Suppressor macrophage treated with lipopolysaccharide for 4 hours (primary cell): ENCODE data around the gene GDPD4.
"Not testable (repeated sequence)": the region's sequence is repeated elsewhere in the genome, so short reads cannot be mapped to it uniquely, and the experiment has no call there.

Source experiments
- DNase-seq: peaks from one replicate; pipeline ENCODE4 v3.0.0-alpha.2; 2020

Gene GDPD4, protein sequence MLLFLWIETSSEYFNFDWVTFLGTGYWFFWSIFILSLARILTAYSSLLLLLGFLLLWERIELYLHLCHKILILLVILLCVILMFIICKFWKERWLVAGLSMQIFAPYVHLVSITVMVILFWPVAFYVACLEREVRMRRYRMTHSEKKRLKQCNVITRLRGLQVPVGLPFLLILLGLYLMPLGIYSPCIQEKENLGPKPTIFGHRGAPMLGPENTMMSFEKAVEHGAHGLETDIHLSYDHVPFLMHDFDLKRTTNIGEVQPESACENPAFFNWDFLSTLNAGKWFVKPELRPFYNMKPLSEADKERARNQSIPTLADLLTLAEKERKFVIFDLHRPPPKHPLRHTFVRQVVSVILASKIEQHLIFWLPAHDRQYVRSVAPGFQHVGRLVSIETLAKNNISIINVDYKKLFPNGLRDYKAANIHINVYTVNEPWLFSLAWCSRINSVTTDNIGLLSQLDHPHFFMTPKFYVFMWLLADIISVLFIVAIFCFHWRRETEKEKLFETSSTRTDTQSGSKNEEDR

DNA sequence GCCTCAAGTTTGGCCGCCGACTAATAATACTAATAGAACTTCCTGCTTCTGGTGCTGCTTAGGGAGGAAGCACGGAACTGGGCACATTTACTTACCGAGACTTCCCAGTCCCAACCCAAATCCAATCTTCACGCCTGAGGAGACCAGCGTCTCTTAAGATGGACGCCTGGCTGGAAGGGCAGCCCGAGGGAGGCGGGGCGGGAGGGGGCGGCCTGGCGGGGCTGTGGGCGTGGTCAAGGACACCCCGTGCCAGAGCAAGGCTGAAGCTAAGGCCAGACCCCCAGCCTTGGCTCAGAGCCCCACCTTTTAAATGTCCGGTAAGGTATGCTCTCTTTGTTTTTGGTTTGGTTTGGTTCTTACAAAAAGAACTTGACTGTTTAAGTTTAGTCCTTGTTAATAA, at the start of gene GDPD4:
Gene GDPD4, minus strand, starts transcription at position 177 of the 400 bp plus-strand sequence. CDS start 16,549 bp downstream, outside the sequence.
- no peak for DNase-seq

DNA sequence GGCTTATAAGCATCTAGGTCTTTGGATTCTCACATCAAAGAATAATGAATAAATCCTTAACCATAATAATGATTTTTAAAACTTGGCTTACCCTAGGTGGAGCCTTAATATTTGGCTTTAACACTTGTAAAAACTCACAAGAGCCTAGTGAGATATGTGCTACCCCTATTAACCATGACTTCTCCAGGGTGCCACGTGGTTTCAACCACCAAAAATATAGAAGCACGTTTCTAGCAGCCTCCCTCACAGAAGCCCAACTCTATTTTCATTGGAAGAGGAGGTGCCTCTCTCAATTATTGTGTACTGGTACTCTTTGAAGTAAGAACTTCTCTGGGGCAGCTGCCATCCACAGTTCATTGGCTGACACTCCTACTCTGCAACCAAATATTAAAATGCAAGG, 46.5 kb upstream of the GDPD4 start:
- no peak for DNase-seq

DNA sequence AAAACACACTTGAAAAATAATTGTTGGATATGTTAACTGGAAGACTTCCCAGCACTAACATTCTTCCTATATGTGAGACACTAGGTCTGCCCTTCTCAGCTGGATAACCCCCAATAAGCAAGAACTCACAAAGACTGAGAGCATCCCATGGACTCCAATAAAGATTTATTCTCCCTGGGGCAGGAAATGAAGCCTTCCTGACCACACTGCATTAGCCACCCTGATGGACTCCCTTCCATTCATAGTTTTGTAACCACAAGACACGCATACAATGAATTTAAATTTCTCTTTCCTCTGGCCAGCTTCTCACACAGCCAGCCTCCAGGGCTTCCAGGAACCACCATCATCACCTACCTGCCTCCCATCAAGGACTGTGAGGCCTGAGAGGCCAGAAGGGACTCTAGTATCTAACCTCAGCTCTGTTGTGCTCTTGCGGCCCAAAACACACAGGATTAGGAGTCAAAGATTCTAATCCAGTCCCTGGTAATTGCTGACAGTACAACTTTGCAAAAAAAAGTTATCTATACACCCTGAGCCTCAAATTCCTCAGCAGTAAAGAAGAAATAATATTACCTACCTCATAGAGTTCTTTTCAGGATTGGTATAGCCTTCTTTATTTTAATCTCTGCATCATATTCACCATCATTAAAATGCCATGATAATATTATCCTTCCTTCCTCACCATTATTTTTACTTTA, 45.6 kb upstream of the GDPD4 start:
- no peak for DNase-seq

DNA sequence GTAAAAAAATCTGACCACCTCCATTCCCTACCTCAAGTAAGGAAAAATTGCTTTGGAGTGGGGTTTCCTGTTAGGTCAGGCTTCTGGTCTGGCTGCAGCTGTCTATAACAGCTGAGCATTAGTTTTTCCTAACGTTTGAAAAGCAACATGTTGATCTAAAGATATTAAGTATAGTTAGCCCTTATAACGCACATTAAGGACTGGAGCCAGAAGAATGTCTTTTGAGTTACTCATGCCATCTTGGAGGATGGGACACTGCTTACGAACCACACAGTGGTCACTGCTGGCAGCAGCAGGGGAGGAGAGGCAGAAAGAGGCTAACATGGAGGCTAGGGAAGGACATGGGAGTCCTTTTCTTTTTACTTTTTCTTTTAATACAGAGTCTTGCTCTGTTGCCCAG, 44.1 kb upstream of the GDPD4 start:
- no peak for DNase-seq

DNA sequence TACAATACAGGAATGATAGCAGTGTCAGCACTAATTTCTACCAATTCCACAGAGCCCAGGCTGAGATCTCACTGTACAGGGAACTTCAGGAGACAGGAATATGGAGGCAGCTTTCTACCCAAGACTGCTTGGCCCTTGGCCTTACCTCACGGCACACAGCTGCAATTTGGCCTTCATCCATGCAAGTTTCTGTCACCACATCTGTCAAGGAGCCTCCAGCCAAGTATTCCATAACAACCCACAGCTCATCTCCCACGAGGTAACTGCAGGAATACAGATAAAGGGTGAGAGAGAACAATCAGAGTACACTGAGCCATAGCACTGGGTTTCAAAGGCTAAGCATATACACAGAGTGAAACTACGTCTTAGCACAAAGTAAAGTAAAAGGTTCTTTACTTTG, 39.0 kb upstream of the GDPD4 start:
- no peak for DNase-seq

DNA sequence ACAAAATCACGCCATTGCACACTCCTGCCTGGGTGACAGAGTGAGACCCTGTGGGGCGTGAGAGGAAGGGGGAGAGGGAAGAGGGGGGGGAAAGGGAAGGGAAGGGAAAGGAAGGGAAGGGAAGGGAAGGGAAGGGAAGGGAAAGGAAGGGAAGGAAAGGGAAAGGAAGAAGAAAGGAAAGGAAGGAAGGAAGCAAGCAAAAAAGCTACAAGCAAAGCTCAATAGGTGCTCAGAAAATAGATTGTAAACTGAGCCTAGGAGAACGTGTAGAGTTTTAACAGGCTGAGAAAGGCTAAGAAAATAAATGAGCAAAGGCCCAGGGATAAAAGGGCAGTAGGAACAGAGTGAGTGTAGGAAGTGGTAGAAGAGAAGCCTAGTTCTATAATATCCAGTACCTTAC, 30.8 kb upstream of the GDPD4 start:
- no peak for DNase-seq

DNA sequence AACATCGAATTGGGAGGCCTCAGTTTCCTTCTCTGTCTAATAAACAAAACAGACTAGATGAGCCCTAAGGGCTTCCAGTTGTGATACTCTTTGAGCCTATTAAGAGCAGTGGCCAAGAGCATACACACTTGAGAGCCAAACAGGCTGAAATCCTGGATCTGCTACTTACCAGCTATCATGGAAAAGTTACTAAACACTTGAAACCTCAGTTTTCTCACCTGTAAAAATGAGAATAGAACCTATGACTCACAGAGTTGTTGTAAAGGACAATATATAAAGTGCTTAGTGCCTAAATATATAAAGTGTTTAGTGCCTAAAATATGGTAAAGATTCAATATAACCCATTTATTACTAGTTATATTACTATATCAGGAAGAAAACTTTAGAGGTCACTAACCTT, 23.7 kb upstream of the GDPD4 start:
- DNase-seq: no peak

DNA sequence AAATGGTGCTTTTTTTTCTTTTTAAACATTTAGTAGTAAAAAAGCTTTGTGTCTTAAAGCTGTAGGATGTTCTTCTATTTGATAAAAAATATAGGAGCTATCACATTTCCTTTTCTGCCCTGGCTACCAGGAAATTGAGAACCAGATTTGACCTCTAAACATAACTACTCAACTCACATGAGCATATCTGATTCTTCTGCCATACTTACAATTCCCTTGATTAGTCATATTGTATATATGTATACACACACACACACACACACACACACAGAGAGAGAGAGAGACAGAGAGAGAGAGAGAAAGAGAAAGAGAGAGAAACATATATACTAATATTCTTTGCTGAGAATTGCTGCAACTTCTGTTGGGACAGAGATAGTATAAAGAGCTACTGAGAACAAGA, 23.0 kb upstream of the GDPD4 start:
- no peak for DNase-seq

DNA sequence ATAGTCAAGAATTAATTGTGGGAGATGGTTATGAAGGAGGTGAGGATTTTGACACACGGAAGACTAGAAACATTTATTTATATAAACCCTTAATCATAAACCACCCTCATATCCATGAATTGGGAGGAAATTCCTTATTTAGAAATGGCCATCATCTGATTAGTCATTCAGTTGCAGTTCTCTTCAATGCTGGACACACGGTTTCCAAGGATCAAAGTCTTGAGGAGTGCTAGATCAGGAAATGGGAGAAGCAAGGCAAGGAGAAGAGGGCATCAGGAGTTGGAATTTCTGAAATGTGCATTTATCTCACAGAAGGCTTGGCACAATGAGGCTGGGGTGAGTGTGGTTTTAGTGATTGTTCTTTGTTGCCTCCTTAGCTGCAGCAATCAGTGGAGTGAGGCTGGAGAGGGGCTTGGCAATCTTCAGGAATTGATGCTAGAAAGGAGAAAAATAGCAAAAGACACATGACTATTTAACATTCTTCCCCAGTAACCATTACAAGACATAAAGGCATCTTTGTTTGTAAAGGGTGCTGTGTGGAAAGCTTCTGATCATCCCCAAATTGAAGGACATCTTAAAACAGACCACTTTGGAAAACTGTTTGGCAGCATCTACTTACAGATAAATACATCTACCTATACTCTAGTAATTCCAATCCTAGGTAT, 21.6 kb upstream of the GDPD4 start:
- DNase-seq: no peak

DNA sequence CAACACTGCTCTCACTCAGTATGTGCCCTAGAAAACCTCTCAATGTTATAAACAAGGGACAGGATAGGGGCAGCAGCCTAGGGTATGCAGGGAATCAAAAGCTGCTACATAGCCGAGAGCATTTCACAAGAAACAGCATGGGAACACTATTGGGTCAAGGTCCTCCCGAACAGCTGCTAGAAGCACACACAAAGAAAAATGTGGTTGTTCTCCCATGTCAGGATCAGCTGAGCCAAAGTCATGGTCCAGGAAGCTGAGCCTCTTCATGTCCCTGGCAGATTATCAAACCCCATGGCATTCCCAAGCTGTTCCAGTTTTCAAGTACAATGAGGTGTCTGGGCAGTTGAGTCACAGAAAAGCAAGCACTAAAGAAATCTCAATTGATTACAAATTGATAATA, 21.0 kb upstream of the GDPD4 start:
- no peak for DNase-seq

DNA sequence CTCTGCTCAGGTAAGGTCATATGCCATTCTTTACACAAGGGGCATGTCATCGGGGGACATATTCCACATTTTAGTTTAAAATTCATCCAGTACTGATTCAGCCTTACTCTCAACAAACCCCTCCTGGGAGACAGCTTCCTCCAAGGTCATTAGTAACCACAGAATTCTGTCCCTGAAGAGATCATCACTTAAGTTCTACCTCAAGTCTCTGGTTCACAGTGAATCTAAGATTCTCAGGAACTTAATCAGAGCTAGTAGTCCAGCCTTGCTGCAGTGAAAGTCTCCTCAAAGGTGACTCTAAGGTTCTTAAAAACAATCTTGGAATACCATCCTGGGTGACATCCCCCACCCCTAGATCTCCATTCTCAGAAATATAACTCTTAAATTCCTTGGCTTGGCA, 18.9 kb upstream of the GDPD4 start:
- DNase-seq: no peak

DNA sequence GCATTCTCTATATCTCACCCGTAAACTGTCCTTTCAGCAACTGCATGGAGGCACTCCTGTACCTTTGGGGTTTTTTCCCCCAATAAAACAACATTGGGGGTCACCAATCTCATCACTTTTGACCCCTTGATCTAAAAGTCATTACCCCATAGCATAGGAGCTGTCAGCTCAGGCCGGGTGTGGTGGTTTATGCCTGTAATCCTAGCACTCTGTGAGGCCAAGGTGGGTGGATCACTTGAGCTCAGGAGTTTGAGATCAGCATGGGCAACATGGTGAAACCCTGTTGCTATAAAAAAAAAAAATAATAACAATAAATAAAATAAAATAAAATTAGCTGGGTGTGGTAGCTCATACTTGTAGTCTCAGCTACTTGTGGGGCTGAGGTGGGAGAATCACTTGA, 17.1 kb upstream of the GDPD4 start:
- no peak for DNase-seq

DNA sequence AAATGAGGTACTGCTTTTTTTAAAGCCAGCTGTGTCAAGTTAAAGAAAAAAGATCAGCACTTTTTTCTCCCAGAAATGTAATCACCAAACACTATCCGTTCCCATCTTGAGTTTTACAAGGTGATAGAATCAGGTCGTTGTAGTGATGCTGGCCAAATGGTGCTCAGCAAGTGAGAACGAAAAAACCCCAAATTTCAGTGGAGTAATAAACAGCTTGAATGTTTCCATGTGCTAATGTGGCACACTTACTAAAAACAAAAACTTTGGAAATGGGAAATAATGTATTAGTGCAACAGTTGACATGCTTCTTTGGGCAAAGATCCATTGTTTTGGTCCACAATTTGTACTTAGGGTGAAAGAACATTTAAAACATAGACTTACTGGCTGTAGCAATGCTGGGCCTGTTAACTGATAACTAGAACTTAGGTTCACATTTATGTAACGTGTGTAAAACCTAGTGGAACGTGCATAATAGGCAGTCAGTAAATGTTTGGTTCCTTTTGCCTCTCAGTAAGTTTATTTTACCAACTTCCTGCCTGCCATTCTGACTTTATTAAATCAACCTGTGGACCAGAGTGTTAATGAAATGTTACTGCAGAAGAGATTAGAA, 15.4 kb upstream of the GDPD4 start:
- DNase-seq: no peak

DNA sequence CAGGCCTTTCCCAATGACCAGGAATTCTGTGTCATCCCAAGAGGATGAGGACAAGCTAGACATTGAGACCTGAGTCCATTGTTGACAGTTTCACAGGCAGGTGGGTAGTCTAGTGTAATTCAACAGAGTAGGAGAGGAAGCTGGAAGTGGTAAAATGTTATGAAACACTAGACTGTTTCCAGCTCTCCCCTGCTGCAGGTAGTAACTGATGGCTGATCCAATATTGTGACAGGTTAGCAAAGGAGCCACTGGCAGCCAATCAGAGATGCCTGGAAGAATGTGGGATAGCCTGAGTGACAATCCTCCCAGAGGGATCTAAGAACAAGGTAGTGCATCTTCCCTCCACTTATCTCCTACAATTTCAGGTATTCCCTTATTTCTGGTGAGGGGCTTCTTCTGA, 10.6 kb upstream of the GDPD4 start:
- DNase-seq: no peak

DNA sequence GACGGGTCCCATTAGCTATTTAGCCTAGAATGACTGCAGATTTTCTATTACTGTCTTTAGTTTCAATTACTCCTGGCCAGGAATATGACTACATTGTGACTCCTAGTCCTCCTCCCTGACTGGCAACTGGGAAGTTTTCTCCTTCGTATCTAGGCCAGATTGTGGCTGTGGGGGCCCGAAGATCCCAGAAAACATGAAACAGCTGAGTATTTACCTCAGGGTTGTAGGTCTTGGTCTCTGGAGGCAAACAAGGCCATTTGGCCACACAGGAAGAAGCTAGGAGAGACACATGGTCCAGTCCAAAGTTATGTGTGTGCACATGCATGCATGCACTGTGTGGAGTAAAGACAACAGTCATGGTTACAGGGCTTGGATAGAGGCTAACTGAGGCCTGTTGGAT, 10.2 kb upstream of the GDPD4 start:
- DNase-seq: no peak

DNA sequence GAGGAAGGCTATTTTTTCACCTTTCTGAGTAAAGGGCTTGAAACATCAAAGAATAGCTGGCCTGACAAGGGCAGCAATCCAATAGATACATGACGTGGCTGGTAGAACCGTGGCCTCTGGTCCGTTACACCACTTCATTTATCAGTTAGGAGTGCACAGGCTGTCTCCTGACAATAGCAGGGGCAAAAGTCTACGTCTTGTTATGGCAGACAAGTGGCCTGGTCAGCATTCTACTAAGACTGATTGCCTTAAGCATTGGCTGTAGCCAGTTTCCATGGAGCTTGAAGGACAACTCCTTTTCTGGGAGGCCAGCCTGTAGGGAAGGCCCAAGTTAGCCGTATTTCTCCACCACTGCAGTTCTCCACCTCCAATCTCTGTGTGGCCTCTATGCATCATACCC, 9.2 kb upstream of the GDPD4 start:
- DNase-seq: no peak

DNA sequence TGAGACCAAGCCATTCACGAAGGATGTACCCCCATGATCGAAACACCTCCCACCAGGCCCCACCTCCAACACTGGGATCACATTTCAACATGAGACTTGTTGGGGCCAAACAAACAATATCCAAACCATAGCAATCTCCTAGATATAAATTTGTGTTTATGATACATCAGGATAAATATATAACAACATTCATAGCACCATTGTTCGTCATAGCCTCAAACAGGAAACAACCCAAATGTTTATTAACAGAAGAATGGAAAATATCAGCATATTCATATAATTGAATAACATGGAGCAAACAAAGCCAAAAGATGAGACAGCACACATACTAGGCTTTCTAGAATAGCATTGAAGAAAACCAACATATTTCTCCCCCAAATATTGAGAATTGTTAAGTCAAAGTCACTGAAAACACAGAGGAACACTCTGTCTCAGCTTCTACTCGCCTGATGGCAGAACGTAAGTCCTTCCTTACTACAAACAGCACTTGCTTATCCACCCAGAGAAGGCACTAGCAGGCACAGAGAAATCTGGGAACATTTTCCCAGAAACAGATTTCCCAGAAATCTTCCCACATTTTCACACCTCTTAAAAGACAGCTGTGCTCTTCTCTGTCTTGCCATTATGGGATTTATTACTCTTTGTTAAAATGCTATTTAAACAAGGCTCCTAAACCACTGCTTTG, 8.1 kb upstream of the GDPD4 start:
- DNase-seq: no peak

DNA sequence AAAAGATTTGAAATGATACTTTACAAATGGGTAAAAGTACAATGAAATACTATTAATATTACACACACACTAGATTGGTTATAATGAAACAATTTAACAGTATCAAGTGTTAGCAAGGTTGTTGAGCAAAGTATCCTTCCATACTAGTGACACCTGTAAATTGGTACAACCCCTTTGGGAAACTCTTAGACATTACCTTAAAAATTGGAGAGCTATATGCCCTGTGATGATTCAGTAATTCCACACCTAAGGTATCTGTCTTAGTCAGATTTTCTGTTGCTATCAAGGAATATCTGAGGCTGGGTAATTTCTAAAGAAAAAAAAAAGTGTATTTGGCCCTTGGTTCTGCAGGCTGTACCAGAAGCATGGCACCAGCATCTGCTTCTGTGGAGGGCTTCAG, 7.4 kb upstream of the GDPD4 start:
- DNase-seq: no peak

DNA sequence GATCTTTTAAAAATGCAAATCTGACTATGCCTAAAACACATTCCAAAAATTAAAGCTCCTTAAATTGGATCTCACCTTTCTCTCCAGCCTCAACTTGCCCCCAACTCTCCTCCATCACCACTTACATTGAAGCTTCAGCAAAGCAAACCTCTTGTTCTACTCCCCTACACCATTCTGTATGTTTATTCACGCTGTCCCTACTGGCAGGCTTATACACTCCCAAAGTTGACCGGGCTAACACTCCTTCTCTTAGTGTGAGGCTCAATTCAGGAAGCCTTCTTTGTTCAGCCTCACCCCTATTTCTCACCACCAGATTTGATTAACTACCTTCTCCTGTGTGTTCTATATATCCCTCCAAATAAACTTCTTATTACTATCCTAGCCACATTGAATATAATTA, 1.8 kb upstream of the GDPD4 start:
- DNase-seq: no peak

DNA sequence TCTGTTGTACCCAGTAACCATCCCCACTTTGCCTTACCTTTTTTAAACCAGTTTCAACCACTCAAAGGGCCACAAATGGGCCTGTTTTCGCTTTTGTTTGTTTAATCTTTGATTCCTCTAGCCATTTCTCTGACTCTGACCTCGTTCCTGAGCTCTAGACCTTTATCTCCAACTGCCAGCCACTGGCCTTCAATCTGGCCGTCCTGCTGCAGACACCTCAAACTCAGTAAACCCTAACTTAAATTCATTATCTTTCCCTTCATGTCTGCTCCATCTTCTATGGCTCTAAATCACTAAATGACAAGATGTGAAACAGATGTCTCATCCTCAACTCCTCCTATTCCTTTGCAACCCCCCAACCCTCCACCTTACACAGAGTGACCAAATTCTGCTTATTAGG, 1.3 kb upstream of the GDPD4 start:
- no peak for DNase-seq

DNA sequence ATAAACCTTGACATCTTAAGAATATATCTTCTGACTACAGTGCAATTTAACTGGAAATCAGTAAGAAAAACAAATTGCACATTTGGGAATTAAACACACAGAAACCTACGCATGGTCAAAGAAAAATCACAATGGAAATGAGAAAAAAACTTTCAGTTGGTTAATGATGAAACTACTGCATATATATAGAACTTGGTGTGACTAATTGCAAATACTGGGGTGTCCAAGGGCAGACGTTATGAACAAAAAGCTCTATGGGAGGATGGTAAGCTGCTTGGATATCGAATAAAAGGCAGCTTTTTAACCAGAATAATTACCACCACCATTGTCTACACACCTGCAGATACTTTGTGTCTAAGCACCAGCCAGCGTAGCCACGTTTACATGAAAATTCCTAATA, 791 bp downstream of the GDPD4 start:
- DNase-seq: no peak

DNA sequence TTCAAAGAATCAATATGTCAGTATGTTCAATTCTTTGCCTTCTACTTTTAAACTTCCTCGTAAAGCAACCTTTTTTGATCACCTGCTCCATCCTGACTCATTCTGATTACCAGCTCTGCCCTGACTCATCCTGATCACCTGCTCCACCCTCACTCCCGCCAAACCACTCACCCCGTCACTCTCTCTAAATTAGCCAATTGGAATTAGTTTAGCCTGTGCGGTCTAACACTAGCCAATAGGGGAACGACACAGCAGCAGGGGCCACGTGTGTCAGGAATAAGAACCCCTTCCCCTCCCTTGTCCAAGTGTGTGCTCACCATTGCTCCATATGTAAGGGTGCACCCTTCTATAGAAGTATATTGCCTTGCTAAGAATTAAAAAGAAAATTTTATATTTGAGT, 1.5 kb downstream of the GDPD4 start:
- not testable (repeated sequence) for DNase-seq

DNA sequence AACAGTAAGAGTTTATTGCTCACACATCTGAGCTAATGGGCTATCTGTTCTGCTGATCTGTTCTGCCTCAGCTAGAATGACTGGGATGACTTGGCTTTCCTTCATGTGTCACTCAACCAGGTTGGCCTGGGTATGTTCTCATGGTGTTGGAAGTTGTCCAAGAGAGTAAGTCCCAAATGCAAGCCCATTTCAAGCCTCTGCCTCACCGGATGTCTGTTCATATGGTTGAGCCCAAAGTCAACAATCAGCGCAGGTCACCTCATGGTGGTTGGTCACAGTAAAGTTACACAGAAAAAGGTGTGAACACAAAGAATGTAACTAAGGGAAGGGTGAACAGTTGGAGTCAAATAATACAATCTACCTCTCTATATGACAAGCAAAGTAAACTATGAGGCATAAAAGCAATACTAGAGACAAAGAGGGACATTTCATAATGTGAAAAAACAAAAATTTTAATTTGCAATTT, 1.9 kb downstream of the GDPD4 start:
- no peak for DNase-seq
